OCI-LY7 (cell line): ENCODE results near the gene RAD9A. TPM values are rescaled to one million over a fixed set of nuclear protein-coding genes. Genes with fewer than 3 reads are reported as not detected.

Source experiments
- BruUV-seq: library from RNA; stranded (reverse); fragments of 400-500 nt; replicated peaks from 2 replicates; lab custom pipeline; 2021; lab: Mats Ljungman, UMichigan
- CTCF ChIA-PET: fragments of 300-600 bp; sonication (Branson Sonifier 250); formaldehyde crosslinking; loops from one replicate; lab custom pipeline; 2022; ENCODE audit warnings: antibody characterized with exemption; ENCODE audit not compliant: unreplicated experiment; lab: Charles Lee
- POLR2A ChIA-PET: fragments of 300-600 bp; sonication (Branson Sonifier 250); formaldehyde crosslinking; loops from one replicate; lab custom pipeline; 2022; ENCODE audit warnings: antibody characterized with exemption; lab: Charles Lee
- DNase-seq: peaks from one replicate; pipeline ENCODE4 v3.0.0-alpha.2; 2015; ENCODE audit warnings: low spot score
- H2AFZ ChIP-seq: fragments of 200-600 bp; sonication (generic), shearing (Covaris generic); 2 replicates; pipeline ENCODE4 v1.6.1; 2014; ENCODE audit warnings: mild to moderate bottlenecking, antibody characterized with exemption, low read length, moderate library complexity
- H3K27ac ChIP-seq: fragments of 200-600 bp; sonication (generic); 2 replicates; pipeline ENCODE4 v1.5.1; 2014; ENCODE audit warnings: mixed run types, low read depth, mild to moderate bottlenecking, moderate library complexity, low read length, inconsistent platforms; ENCODE audit not compliant: poor library complexity, severe bottlenecking
- H3K36me3 ChIP-seq: fragments of 200-600 bp; sonication (generic); 2 replicates; pipeline ENCODE4 v1.6.1; 2014; ENCODE audit warnings: mild to moderate bottlenecking, antibody characterized with exemption, low read length, moderate library complexity, mixed read lengths; ENCODE audit not compliant: insufficient read depth
- H3K4me1 ChIP-seq: fragments of 200-600 bp; sonication (generic); 2 replicates; pipeline ENCODE4 v1.5.1; 2014; ENCODE audit warnings: mild to moderate bottlenecking, low read length; ENCODE audit not compliant: insufficient read depth, poor library complexity, severe bottlenecking
- H3K4me2 ChIP-seq: fragments of 200-600 bp; sonication (generic); 2 replicates; pipeline ENCODE4 v1.6.1; 2014; ENCODE audit warnings: mild to moderate bottlenecking, low read length
- H3K4me3 ChIP-seq: fragments of 200-600 bp; sonication (generic); 2 replicates; pipeline ENCODE4 v1.5.1; 2014; ENCODE audit warnings: mild to moderate bottlenecking, low read depth, low read length; ENCODE audit not compliant: poor library complexity, severe bottlenecking
- H3K79me2 ChIP-seq: fragments of 200-600 bp; sonication (generic); 2 replicates; pipeline ENCODE4 v1.6.1; 2016; ENCODE audit warnings: low read depth, mild to moderate bottlenecking, low read length, moderate library complexity, mixed read lengths; ENCODE audit not compliant: insufficient read depth
- H3K9me2 ChIP-seq: fragments of 200-600 bp; sonication (generic); 2 replicates; pipeline ENCODE4 v1.6.1; 2016; ENCODE audit warnings: mild to moderate bottlenecking, low read length, mixed read lengths; ENCODE audit not compliant: insufficient read depth
- H3K9me3 ChIP-seq: fragments of 200-600 bp; sonication (generic); 2 replicates; pipeline ENCODE4 v1.6.1; 2014; ENCODE audit warnings: mild to moderate bottlenecking, mixed run types, low read length, mixed read lengths
- H4K20me1 ChIP-seq: fragments of 200-600 bp; sonication (generic); 2 replicates; pipeline ENCODE4 v1.6.1; 2014; ENCODE audit warnings: mild to moderate bottlenecking, antibody characterized with exemption, low read length, moderate library complexity, mixed read lengths; ENCODE audit not compliant: insufficient read depth
- CTCF ChIP-seq: fragments of 200-600 bp; sonication (generic); conservative IDR thresholded peaks from 2 replicates; pipeline ENCODE4 v1.5.1; 2014; ENCODE audit warnings: mild to moderate bottlenecking, antibody characterized with exemption, low read length, moderate library complexity, mixed read lengths
- EZH2phosphoT487 ChIP-seq: fragments of 200-600 bp; sonication (generic); IDR thresholded peaks from 2 replicates; pipeline ENCODE4 v1.6.1; 2018; ENCODE audit warnings: low read depth, borderline replicate concordance, mild to moderate bottlenecking, mixed run types, antibody characterized with exemption, low read length, moderate library complexity, mixed read lengths
- intact Hi-C: fragments of 100-400 bp; cut with micrococcal nuclease; formaldehyde crosslinking; loops from one replicate; pipeline ENCODE4 v1.10.0; 2022; ENCODE audit not compliant: unreplicated experiment
- total RNA-seq, 2 experiments: library from RNA; depleted of rRNA in 1 of 2; stranded (reverse); fragments of >200 nt in 1 of 2; shearing (Covaris generic) in 1 of 2; gene quantifications; 2 replicates each; pipeline ENCODE4 v1.2.3, GENCODE V29; 2014 to 2022

Gene RAD9A
- total RNA-seq, 2 experiments from 2014 or later = 51.0 to 62.2 TPM

- Histone ChIP-seq H4K20me1 (no peaks in the 10 kb centered on the region), H3K27ac (no peak overlapping the region), H2AFZ (no peak overlapping the region), H3K4me3 (no peak overlapping the region), H3K4me1 (peaks cover 34% of the 10 kb centered on the region), H3K4me2 (no peak overlapping the region), H3K79me2 (peaks cover 19% of the 10 kb centered on the region; the same call in 1 of the 2 replicates), H3K36me3 (peaks cover 48% of the 10 kb centered on the region), H3K9me3 (no peaks in the 10 kb centered on the region), H3K9me2 (no peaks in the 10 kb centered on the region)
- BruUV-seq = no TSS peak
- no peak for DNase-seq
- TF ChIP-seq CTCF = no peak
- no peak for TF ChIP-seq EZH2phosphoT487
- intact Hi-C loops = no loop called here
- ChIA-PET POLR2A (no interaction called here), CTCF (no interaction called here)
Measured at GRCh38 chr11:67393437-67393836, 1.7 kb downstream of the RAD9A start.

GRCh38 chr11:67393990-67394389, 2.2 kb downstream of the RAD9A start:
- DNase-seq = no peak
- intact Hi-C loops = no loop called here
- Histone ChIP-seq H3K27ac (no peak overlapping the region), H3K9me3 (no peaks in the 10 kb centered on the region), H3K36me3 (peaks cover 54% of the 10 kb centered on the region), H3K79me2 (peaks cover 19% of the 10 kb centered on the region; the same call in 1 of the 2 replicates), H4K20me1 (no peaks in the 10 kb centered on the region), H3K4me1 (peaks cover 34% of the 10 kb centered on the region), H3K4me3 (no peak overlapping the region), H2AFZ (no peak overlapping the region), H3K4me2 (no peak overlapping the region), H3K9me2 (no peaks in the 10 kb centered on the region)
- TF ChIP-seq EZH2phosphoT487 = no peak
- no peak for TF ChIP-seq CTCF
- CTCF ChIA-PET = no interaction called here
- POLR2A ChIA-PET = interaction anchor here (1.0 kb wide), 1 partner anchor 10 kb away, joined by 6 read pairs; the partner anchor contains the start of gene TBC1D10C
- BruUV-seq = no TSS peak

- H3K36me3 ChIP-seq = peaks cover 69% of the 10 kb centered on the region
- no peak overlapping the region for H2AFZ ChIP-seq
- ChIA-PET CTCF (no interaction called here), POLR2A (no interaction called here)
- H3K9me2 ChIP-seq = no peaks in the 10 kb centered on the region
- no peak for TF ChIP-seq EZH2phosphoT487
- TF ChIP-seq CTCF = no peak
- intact Hi-C loops = no loop called here
- H3K79me2 ChIP-seq = peaks cover 23% of the 10 kb centered on the region; the same call in 1 of the 2 replicates
- no peaks in the 10 kb centered on the region for H3K9me3 ChIP-seq
- no TSS peak for BruUV-seq
- H3K4me2 ChIP-seq = no peak overlapping the region
- DNase-seq = no peak
- H3K4me1 ChIP-seq = peaks cover 33% of the 10 kb centered on the region
- H3K27ac ChIP-seq = no peak overlapping the region
- H4K20me1 ChIP-seq = 0 out of 2 replicates have a peak, but pooled peaks cover 6% of the 10 kb centered on the region
- no peak overlapping the region for H3K4me3 ChIP-seq
Measured at GRCh38 chr11:67395555-67396258, 3.9 kb downstream of the RAD9A start.
